GM19372 (cell line): Measurements from ENCODE around the gene SFT2D1.
"Not testable (repeated sequence)": the region's sequence is repeated elsewhere in the genome, so short reads cannot be mapped to it uniquely, and the experiment has no call there.

Experiments
- ATAC-seq: cut with Tn5 transposase; IDR thresholded peaks from one replicate; pipeline ENCODE4 v1.9.1; 2021; ENCODE audit warnings: mild to moderate bottlenecking, low read depth, moderate library complexity; ENCODE audit not compliant: unreplicated experiment

Gene SFT2D1

GRCh38 chr6:166342349-166343149 is at the start of gene SFT2D1:
SFT2D1 (minus strand) TSS chr6:166342545; CDS start chr6:166342481, 64 bp downstream.
- peak; percentile 89 for ATAC-seq

- no peak for ATAC-seq
Observed at GRCh38 chr6:166389119-166389518, 46.8 kb upstream of the SFT2D1 start.

GRCh38 chr6:166388290-166389004 is 46.1 kb upstream of the SFT2D1 start:
- no peak for ATAC-seq

DNA sequence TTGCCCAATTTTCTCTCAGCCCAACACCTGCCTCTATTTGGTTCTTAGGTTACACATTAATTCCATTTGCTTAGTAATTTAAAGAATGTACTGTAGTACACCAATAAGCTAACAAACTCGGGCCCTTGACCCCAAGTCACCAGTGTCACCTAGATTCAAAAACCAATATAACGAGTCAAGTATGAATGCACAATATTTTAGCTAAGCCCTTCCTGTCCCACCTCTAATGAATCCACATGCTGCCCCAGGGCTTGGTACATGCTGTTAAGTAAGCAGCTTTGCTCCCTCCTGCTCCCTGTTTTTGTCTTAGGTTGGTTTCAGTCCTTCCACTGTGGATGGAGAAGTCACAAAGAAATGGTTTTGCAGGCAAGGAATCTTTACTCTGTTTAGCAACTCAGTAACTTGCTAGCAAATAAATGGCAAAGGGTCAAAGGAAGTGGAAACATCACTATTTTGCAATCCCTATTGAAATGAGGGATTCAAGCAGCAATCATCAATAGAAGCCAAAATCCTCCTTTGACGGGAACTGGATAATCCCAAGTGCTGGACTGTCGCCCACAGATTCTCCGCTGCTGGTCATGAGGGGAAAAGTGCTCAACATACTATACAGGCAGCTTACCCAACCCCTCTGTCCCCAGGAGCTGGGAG is 45.4 kb upstream of the SFT2D1 start:
- ATAC-seq: no peak

- not testable (repeated sequence) for ATAC-seq
Observed at GRCh38 chr6:166387098-166387497, 44.8 kb upstream of the SFT2D1 start.

GRCh38 chr6:166386111-166386510 is 43.8 kb upstream of the SFT2D1 start:
- ATAC-seq: no peak

DNA sequence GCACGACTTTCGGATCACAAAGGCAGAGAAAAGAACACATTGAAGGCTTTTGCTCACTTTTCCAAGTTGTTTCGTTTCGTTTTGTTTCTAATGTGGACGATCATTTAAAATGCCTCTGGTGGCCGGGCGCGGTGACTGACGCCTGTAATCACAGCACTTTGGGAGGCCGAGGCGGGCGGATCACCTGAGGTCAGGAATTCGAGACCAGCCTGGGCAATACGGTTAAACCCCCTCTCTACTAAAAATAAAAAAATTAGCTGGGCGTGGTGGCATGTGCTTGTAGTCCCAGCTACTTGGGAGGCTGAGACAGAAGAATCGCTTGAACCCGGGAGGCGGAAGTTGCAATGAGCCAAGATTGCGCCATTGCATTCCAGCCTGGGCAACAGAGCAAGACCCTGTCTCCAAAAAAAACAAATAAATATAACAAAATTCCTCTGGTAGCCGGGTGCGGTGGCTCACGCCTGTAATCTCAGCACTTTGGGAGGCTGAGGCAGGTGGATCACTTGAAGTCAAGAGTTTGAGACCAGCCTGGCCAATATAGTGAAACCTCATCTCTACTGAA is 41.5 kb upstream of the SFT2D1 start:
- ATAC-seq: peak; percentile 0

DNA sequence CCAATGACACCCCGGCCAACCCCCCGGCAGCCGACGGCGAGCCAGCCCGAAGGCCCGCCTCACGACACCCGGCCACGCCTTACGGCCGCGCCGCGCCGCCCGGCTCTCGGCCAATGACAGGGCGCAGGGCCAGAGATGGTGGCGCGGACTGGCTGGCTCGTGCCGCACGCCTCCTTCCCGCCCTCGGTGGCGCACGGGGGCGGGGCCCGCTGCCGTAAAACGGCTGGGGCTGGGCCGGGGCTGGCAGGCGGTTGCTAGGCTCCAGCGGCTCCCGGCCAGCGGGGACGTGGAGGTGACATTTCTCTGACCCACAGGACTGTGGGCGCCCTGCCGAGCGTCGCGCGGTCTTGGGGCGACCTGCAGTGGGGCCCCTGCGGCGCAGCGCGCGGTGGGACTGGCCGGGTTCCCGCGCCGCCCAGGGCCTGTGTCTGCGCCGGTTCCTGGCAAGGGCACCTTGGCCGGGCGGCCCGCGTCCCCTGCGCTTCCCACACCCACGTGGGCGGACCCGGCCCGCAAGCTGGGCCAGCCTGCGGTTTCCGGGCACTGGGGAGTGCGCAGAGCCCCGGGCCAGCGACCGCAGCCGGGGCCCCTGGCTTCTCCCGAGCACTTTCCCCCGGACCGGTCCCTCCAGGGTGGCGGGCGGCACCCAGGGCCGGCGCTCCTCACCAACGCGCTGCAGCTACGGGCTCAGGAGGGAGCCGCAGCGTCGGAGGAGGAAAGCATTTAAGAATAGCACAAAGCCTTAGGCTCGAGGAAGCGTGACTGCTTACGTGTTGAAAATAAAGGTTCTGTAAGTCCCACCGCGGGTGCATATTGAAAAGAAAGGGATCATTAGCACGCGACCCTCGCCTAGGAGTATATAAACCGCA is 40.8 kb upstream of the SFT2D1 start, which contains the start of gene MPC1:
Gene MPC1 (minus strand): TSS at position 8 of the 869 bp plus-strand sequence. CDS start 64 bp downstream, outside the sequence.
- ATAC-seq: peak; percentile 83

DNA sequence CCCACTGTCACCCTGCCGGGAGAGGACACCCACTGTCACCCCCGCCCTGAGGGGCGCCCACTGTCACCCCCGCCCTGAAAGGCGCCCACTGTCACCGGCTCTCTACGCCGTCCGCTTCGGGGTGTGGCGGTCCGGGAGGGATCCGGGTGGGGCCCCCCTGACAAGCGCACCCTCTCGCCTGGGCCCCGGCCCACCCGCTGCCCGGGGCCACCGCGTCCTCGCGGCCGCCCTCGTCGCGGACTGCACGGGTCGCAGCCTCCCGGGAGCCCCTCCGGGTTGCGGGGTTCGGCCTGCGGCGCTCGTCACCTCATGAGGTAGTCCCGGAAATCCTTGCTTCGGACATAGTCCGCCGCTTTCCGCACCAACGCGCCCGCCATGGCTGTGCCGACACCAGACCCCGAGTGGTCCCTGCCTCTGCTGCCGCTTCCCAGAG is 40.2 kb upstream of the SFT2D1 start:
- peak; percentile 1 for ATAC-seq

GRCh38 chr6:166381733-166382499 is 39.6 kb upstream of the SFT2D1 start:
- peak; percentile 45 for ATAC-seq

- ATAC-seq: no peak
Observed at GRCh38 chr6:166381381-166381732, 39.0 kb upstream of the SFT2D1 start.

DNA sequence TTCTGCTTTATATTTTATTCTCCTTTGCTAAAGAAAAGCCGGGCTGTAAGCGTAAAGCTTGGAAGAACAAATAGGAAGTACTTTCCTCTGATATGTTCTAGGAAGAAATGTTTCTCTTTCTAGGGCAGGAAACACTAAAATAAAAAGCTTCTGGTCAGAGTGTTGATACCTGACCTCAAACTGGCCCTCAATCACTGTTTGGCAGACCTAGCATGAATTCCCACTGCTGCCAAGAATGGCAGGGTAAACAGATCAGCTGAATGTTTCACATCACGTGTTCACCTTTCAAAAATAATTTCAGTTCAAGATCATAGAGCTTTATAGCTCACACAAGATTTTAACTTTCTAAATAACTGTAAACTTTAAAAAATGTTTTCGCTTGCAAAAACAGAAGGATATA is 37.5 kb upstream of the SFT2D1 start:
- ATAC-seq: no peak

DNA sequence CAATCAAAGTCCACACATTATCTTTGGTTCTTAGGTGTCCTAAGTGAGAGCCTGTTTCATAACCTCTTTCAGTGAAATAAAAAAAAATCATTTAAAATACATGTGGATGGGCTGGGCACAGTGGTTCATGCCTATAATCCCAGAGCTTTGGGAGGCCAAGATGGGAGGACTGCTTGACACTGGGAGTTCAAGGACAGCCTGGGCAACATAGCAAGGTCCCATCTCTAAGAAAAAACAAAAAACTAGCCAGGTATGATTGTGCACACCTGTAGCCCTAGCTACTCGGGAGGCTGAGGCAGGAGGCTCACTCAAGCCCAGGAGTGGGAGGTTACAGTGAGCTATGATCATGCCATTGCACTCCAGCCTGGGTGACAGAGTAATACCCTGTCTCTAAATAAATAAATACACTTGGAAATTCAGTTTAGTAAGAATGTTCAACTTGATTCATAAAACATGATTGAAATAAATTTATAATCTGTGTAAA is 36.8 kb upstream of the SFT2D1 start:
- no peak for ATAC-seq

DNA sequence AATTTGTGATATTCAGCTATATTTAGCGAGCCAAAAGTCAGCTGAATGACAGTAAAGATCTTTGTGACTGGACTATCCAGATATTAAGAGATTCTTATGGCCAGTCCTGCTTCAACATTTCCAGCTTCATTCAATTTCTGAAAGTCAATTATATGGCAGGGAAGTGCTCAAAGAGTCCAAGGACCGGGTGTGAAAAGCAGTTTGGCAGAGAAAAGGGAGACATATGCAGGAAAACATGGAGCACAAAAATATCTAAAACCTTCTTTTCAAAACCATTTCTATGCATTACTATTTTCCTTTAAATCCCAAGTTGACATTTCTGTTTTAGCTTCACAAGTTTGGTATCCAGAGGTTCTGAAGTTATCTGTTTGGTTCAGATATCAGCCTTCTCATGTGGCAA is 35.4 kb upstream of the SFT2D1 start:
- no peak for ATAC-seq

DNA sequence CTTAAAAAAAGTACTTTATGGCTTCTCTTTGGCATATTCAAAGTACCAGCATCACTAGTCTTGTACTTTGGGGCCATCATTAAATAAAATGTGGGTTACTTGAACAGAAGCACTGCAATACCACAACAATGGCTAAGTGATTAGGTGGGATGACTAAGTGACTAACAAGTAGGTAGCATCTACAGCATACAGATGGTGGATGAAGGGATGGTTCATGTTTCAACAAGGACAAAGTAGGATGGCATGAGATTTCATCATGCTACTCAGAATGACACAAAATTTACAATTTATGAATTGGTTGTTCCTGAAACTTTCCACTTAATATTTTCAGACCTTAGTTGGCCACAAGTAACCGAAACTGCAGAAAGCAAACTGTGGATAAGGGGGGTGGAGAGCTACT is 32.7 kb upstream of the SFT2D1 start:
- ATAC-seq: no peak

DNA sequence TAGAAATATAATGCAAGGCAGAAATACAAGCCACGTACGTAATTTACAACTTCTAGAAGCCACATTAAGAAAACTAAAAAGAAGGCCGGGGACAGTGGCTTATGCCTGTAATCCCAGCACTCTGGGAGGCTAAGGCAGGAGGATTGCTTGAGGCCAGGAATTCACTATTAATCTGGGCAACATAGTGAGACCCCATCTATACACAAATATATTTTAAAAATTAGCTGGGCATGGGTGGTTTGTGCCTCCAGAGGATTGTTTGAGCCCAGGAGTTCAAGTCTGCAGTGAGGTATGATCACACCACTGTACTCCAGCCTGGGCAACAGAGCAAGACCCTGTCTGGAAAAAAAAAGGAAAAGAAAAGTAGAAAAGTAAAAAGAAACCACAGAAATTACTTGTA is 28.1 kb upstream of the SFT2D1 start:
- ATAC-seq: no peak

DNA sequence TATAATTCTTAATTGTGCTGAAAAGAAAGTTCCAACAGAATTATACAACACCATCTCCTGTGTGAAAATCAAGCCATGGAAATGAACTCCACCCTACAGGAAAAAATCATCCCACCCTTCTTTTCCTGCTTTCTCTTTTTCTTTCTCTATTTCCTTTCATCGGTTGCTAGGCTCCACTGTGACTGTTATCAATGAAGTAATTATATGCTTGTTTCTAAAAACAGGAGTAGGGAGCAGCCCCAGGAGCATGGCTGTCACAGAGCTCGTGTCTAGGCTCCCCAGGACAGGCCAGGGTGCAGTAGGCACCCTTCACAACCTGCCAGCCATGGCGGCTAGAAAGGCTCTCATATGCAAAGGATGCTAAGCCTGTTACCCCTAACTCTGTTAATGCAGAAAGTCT is 27.4 kb upstream of the SFT2D1 start:
- ATAC-seq: no peak

- no peak for ATAC-seq
Observed at GRCh38 chr6:166366921-166367320, 24.6 kb upstream of the SFT2D1 start.

- no peak for ATAC-seq
Observed at GRCh38 chr6:166365806-166366205, 23.5 kb upstream of the SFT2D1 start.
